ENCODE results near the gene PARD3.

Gene PARD3

GRCh38 chr10:34479520-34480179 is 335.4 kb downstream of the PARD3 start:
- TF ChIP-seq CTCF (conservative IDR thresholded peaks at IDR 0.05; ENCODE audit: low read depth) = no peak
- no peak overlapping the region for H3K27ac ChIP-seq
- ChIA-PET CTCF (interaction anchor here (0.6 kb wide), 2 partner anchors 17 to 134 kb away, joined by 3 to 4 read pairs; no protein-coding TSS in a partner anchor), POLR2A (ENCODE audit: low non-redundant PET) (interaction anchor here (0.6 kb wide), 1 partner anchor 11 kb away, joined by 3 read pairs; no protein-coding TSS in a partner anchor)
- DNase-seq (ENCODE audit: low spot score) = no peak

- no peak overlapping the region for H3K27ac ChIP-seq
- POLR2A ChIA-PET (ENCODE audit: low non-redundant PET) = no interaction called here
These were observed 337.8 kb downstream of the PARD3 start for GRCh38 chr10:34477249-34477648.

GRCh38 chr10:34476608-34477007 is 338.5 kb downstream of the PARD3 start:
- DNase-seq (ENCODE audit: low spot score) = no peak
- ChIA-PET CTCF (no interaction called here), POLR2A (ENCODE audit: low non-redundant PET) (no interaction called here)

More at GRCh38 chr10:34477249-34477648, 337.8 kb downstream of the PARD3 start:
- CTCF ChIA-PET = interaction anchor here (0.7 kb wide), 1 partner anchor 22 kb away, joined by 3 read pairs; no protein-coding TSS in a partner anchor
- TF ChIP-seq CTCF (conservative IDR thresholded peaks at IDR 0.05; ENCODE audit: low read depth) = no peak
- DNase-seq (ENCODE audit: low spot score) = no peak

DNA sequence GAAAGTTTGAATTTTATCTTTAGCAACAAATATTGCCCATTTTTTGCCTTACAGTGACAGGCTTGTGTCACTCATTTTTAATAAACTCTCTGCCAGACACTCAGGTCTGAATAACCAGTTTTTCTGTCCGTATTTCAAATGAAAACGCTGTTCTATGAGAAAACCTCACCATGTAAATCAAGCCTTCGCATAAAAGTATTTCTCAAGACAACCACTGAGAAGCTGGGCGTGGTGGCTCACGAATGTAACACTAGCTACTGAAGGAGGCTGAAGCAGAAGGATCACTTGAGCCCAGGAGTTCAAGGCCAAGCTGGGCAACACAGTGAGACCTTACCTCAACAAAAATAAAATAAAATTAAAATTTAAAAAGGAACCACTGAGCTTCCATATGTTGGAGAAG is 339.3 kb downstream of the PARD3 start:
- POLR2A ChIA-PET (ENCODE audit: low non-redundant PET) = no interaction called here
- CTCF ChIA-PET = no interaction called here
- TF ChIP-seq CTCF (conservative IDR thresholded peaks at IDR 0.05; ENCODE audit: low read depth) = no peak
- H3K27ac ChIP-seq = no peak overlapping the region
- no peak for DNase-seq (ENCODE audit: low spot score)

More at GRCh38 chr10:34476608-34477007, 338.5 kb downstream of the PARD3 start:
- H3K27ac ChIP-seq = no peak overlapping the region
- TF ChIP-seq CTCF (conservative IDR thresholded peaks at IDR 0.05; ENCODE audit: low read depth) = no peak

DNA sequence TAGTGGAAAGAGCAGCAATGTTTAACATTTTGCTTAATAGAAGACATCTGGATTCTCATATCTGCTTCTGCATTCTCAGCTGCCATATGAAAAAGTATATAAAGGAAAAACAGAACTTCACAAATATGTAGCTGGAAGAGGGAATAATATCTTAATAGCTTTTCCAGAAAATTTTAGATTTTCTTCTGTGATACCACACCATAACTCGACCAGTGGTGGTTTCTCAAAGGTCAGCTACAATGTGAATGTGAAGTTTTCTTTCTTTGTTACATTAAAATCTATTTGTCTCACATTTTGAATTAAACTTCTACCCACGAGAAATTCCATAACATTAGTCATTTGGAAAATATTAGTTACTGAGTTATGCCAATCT is 339.8 kb downstream of the PARD3 start:
- H3K27ac ChIP-seq = no peak overlapping the region
- ChIA-PET CTCF (interaction anchor here (0.7 kb wide), 1 partner anchor 545 kb away, joined by 4 read pairs; no protein-coding TSS in a partner anchor), POLR2A (ENCODE audit: low non-redundant PET) (no interaction called here)
- TF ChIP-seq CTCF (conservative IDR thresholded peaks at IDR 0.05; ENCODE audit: low read depth) = no peak
- DNase-seq (ENCODE audit: low spot score) = no peak

DNA sequence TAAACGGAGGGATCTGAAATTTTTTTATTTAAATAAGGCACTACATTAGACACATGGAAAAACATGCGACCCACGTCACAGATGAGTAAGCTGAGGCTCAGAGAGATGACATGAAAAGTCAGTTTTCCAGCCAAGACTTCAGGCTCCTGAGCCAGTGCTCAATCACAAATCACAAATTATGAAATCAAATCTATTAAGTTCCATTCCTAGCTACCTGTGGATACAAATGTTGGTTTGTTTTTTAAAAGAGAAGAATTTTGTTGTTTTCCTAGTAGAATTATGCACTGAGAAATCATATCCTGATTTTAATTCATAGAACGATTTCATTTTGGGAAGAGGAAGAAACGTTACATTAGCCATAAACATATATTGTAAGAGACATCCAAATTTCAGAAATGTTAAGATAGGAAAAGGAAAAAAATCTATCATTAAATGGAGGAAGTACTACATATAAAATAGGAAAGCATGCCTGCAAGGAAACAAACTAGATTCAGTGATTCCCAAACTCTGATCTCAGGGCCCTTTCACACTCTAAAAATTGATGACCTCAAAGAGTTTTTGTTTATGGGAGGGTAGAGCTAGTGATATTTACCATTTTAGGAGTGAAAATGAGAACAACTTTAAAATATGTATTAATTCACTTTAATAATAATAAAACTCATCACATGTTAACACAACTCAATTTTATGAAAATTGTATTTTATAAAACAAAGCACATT is 340.4 kb downstream of the PARD3 start:
- no peak for TF ChIP-seq CTCF (conservative IDR thresholded peaks at IDR 0.05; ENCODE audit: low read depth)
- no peak for DNase-seq (ENCODE audit: low spot score)
- CTCF ChIA-PET = interaction anchor here (0.7 kb wide), 1 partner anchor 545 kb away, joined by 4 read pairs; no protein-coding TSS in a partner anchor
- H3K27ac ChIP-seq = no peak overlapping the region
- POLR2A ChIA-PET (ENCODE audit: low non-redundant PET) = no interaction called here

All from RWPE1 (cell line).